HepG2 (cell line): ENCODE results near the gene FBLIM1. TPM values are rescaled to one million over a fixed set of nuclear protein-coding genes. Genes with fewer than 3 reads are reported as not detected.

ENCODE experiments used
- ATAC-seq: fragments of 200-7000 bp; cut with Tn5 transposase; 3 replicates; pipeline ENCODE4 v1.9.1; 2020; ENCODE audit warnings: mild to moderate bottlenecking, moderate library complexity
- BruUV-seq: library from RNA; stranded (reverse); fragments of 400-500 nt; replicated peaks from 2 replicates; lab custom pipeline; 2021; lab: Mats Ljungman, UMichigan
- CTCF ChIA-PET: fragments of 300-600 bp; formaldehyde crosslinking; extraction: SDS; loops from one replicate; lab custom pipeline; 2021; ENCODE audit warnings: low total read pairs, inconsistent platforms, low intra/inter-chr PET ratio; lab: Yijun Ruan, JAX
- POLR2A ChIA-PET: fragments of 350-600 bp; sonication (Branson Sonifier 250); formaldehyde crosslinking; loops from one replicate; lab custom pipeline; 2020; ENCODE audit warnings: antibody characterized with exemption, inconsistent platforms; lab: Yijun Ruan, JAX
- DNase-seq: peaks from one replicate; pipeline ENCODE4 v3.0.0-alpha.2; 2015; ENCODE audit warnings: low spot score
- FAIRE-seq: peaks from 3 replicates; lab custom pipeline; 2011; peaks lifted over from hg19 to GRCh38; lab: Jason Lieb, UNC
- H2AFZ ChIP-seq: one replicate; pipeline ENCODE4 v1.6.1; 2011; ENCODE audit warnings: low read length, inconsistent platforms
- H3K27ac ChIP-seq: fragments of 300-600 bp; 3 replicates; pipeline ENCODE4 v1.8.0; 2011; ENCODE audit warnings: mixed run types, mild to moderate bottlenecking, mixed read lengths, low read length, inconsistent platforms; ENCODE audit not compliant: insufficient read depth; ENCODE audit errors: extremely low read length
- H3K27me3 ChIP-seq, 2 experiments: fragments of 200-600 bp in 1 of 2; 2 replicates in 1 of 2; 3 replicates in 1 of 2; pipeline versions ENCODE4 v1.6.0 to v1.8.0; 2011; ENCODE audit warnings: low read length in 2 of 2, mild to moderate bottlenecking in 2 of 2, moderate library complexity in 2 of 2, inconsistent platforms in 1 of 2; ENCODE audit not compliant: insufficient read depth in 2 of 2, control insufficient read depth in 1 of 2
- H3K36me3 ChIP-seq, 2 experiments: fragments of 200-600 bp in 1 of 2; replicated peaks in 1 of 2; 2 replicates in 1 of 2; 3 replicates in 1 of 2; pipeline versions ENCODE4 v1.5.1 to v1.8.0; 2011; ENCODE audit warnings: low read length in 2 of 2, inconsistent platforms in 1 of 2; ENCODE audit not compliant: insufficient read depth in 2 of 2, control insufficient read depth in 1 of 2
- H3K4me1 ChIP-seq: 2 replicates; pipeline ENCODE4 v1.5.1; 2012; ENCODE audit warnings: low read length, inconsistent platforms; ENCODE audit not compliant: insufficient read depth
- H3K4me2 ChIP-seq: 2 replicates; pipeline ENCODE4 v1.6.0; 2011; ENCODE audit warnings: low read depth, low read length, inconsistent platforms
- H3K4me3 ChIP-seq, 3 experiments: fragments of 200-600 bp in 1 of 3; sonication (generic), shearing (Covaris generic) in 1 of 3; replicated peaks in 1 of 3; 2 replicates each; pipeline ENCODE4 v1.5.1; 2011 to 2016; ENCODE audit warnings: low read length in 3 of 3, inconsistent platforms in 2 of 3, low read depth in 2 of 3, mild to moderate bottlenecking in 2 of 3, control low read depth in 1 of 3, mixed read lengths in 1 of 3; ENCODE audit not compliant: insufficient read depth in 1 of 3
- H3K79me2 ChIP-seq: one replicate; pipeline ENCODE4 v1.6.1; 2011; ENCODE audit warnings: low read length, inconsistent platforms; ENCODE audit not compliant: insufficient read depth
- H3K9ac ChIP-seq: 2 replicates; pipeline ENCODE4 v1.6.0; 2011; ENCODE audit warnings: mild to moderate bottlenecking, low read depth, low read length, inconsistent platforms; ENCODE audit not compliant: insufficient read depth
- H3K9me3 ChIP-seq: 2 replicates; pipeline ENCODE4 v1.5.1; 2012; ENCODE audit warnings: mild to moderate bottlenecking, low read length
- H4K20me1 ChIP-seq: 2 replicates; pipeline ENCODE4 v1.6.0; 2011; ENCODE audit warnings: inconsistent platforms, mild to moderate bottlenecking, low read length, moderate library complexity; ENCODE audit not compliant: insufficient read depth
- AGO2 ChIP-seq: fragments of 200-400 bp; formaldehyde crosslinking; optimal IDR thresholded peaks from 2 replicates; pipeline ENCODE3; 2017; ENCODE audit warnings: mild to moderate bottlenecking, low read depth, low read length, moderate library complexity
- AKNA ChIP-seq: sonication (generic); formaldehyde crosslinking; IDR thresholded peaks from 2 replicates; pipeline ENCODE4 v1.4.0; 2020; ENCODE audit warnings: missing genetic modification reagents, borderline replicate concordance
- NCOA2 ChIP-seq: sonication (generic); formaldehyde crosslinking; IDR thresholded peaks from 2 replicates; pipeline ENCODE4 v1.8.0; 2022; ENCODE audit warnings: inconsistent platforms
- POLR2A ChIP-seq, 2 experiments: IDR thresholded peaks; 2 replicates each; pipeline ENCODE4 v1.6.1; 2011; ENCODE audit warnings: low read depth in 2 of 2, low read length in 2 of 2, mild to moderate bottlenecking in 1 of 2, moderate library complexity in 1 of 2; ENCODE audit not compliant: insufficient read depth in 1 of 2
- ZNF432 ChIP-seq: sonication (generic); formaldehyde crosslinking; IDR thresholded peaks from 2 replicates; pipeline ENCODE4 v1.5.0; 2020; ENCODE audit warnings: missing genetic modification reagents, mild to moderate bottlenecking, borderline replicate concordance
- WGBS: methylation state at CpG from one replicate; pipeline ENCODE4 v1.1.6; 2017; ENCODE audit warnings: low lambda C conversion rate; 5-methylcytosine and 5-hydroxymethylcytosine counted together
- in situ Hi-C: cut with HindIII; loops from 2 replicates; pipeline ENCODE4 v1.10.0; 2017; ENCODE audit warnings: low pct_unique_long_range_greater_than_20kb; ENCODE audit not compliant: extremely low pct_ligation_motif_present
- intact Hi-C: fragments of 100-400 bp; cut with micrococcal nuclease; formaldehyde crosslinking; loops from one replicate; pipeline ENCODE4 v1.10.0; 2022; ENCODE audit not compliant: unreplicated experiment
- polyA plus RNA-seq, 8 experiments: library from polyadenylated mRNA; depleted of rRNA in 3 of 8; stranded (reverse) in 7 of 8; unstranded in 1 of 8; fragments of >200 nt; fragmentation: Illumina TruSeq in 4 of 8; extraction: Trizol in 4 of 8; gene quantifications; 2 replicates each; pipeline versions ENCODE4 v1.2.1 to v1.2.3, GENCODE V29; 2011 to 2016; ENCODE audit warnings: low read depth in 4 of 8, missing spikeins in 1 of 8, mixed read lengths in 1 of 8; ENCODE audit not compliant: insufficient read depth in 1 of 8
- total RNA-seq, 5 experiments: library from RNA; depleted of rRNA; stranded (reverse); fragments of >200 nt; fragmentation: Illumina TruSeq; extraction: Trizol; gene quantifications; 2 replicates each; pipeline ENCODE4 v1.2.3, GENCODE V29; 2016; ENCODE audit warnings: low read depth in 1 of 5

Gene FBLIM1
- total and polyA plus RNA-seq, 2 of the 13 experiments (the other 11 are each of a cell fraction or from before 2014, with no cell fraction given), result 10.6 to 23.0 TPM

GRCh38 chr1:15777909-15778707 is 19.5 kb downstream of the FBLIM1 start:
- H3K9me3 ChIP-seq, result no peaks in the 10 kb centered on the region
- no peak overlapping the region for H3K4me3 ChIP-seq
- H4K20me1 ChIP-seq, result no peaks in the 10 kb centered on the region
- no peak for FAIRE-seq
- no peak overlapping the region for H3K9ac ChIP-seq
- peaks cover 32% of the 10 kb centered on the region for H3K4me1 ChIP-seq
- no peak for ATAC-seq
- no TSS peak for BruUV-seq
- no peak for DNase-seq
- H2AFZ ChIP-seq, result no peak overlapping the region
- no peak overlapping the region for H3K27ac ChIP-seq
- WGBS, result 96% methylated on average over 7 of the region's 7 CpGs
- H3K79me2 ChIP-seq, result no peaks in the 10 kb centered on the region
- ChIA-PET POLR2A (no interaction called here), CTCF (no interaction called here)
- no peaks in the 10 kb centered on the region for H3K27me3 ChIP-seq
- H3K36me3 ChIP-seq, result peaks cover 0 to 1% of the 10 kb centered on the region in 2 experiments; a peak in 2 of 5 replicates
- H3K4me2 ChIP-seq, result no peak overlapping the region
- intact Hi-C loops (no loop called here), in situ Hi-C loops (no loop called here)
- no peak for TF ChIP-seq ZNF432 (CRISPR knock-in tag)
- TF ChIP-seq POLR2A (IDR thresholded peaks at IDR 0.05; ENCODE audit: insufficient read depth in 1 of 2, low read depth in 2 of 2, low read length in 2 of 2), result 0 out of 4 replicates have a peak, but pooled peaks of 1 of the 2 experiments have one; percentile 16

GRCh38 chr1:15785683-15786082 is 27.1 kb downstream of the FBLIM1 start:
- in situ Hi-C loops, result no loop called here
- TF ChIP-seq AKNA (CRISPR knock-in tag), result no peak
- TF ChIP-seq NCOA2 (CRISPR knock-in tag), result no peak
- peak; percentile 62 for TF ChIP-seq AGO2
- TF ChIP-seq, all 625 proteins: peak for 1
- Histone ChIP-seq H3K79me2 (no peaks in the 10 kb centered on the region), H3K27me3 (no peaks in the 10 kb centered on the region), H3K4me1 (peaks cover 23% of the 10 kb centered on the region), H3K36me3 (peaks cover 2 to 14% of the 10 kb centered on the region in 2 experiments; a peak in 4 of 5 replicates), H3K4me2 (no peak overlapping the region), H4K20me1 (no peaks in the 10 kb centered on the region), H3K27ac (no peak overlapping the region), H3K9me3 (no peaks in the 10 kb centered on the region), H2AFZ (no peak overlapping the region), H3K4me3 (no peak overlapping the region), H3K9ac (no peak overlapping the region)
- ChIA-PET POLR2A (no interaction called here), CTCF (no interaction called here)
- DNase-seq (no peak), FAIRE-seq (no peak), ATAC-seq (no peak)
- intact Hi-C loops, result no loop called here
- 94% methylated on average over 3 of the region's 8 CpGs for WGBS
- TSS peak; percentile 76 for BruUV-seq
